Uterus (tissue), 4 donors: Measurements from ENCODE around the gene E2F8. TPM values are rescaled to one million over a fixed set of nuclear protein-coding genes. Genes with fewer than 3 reads are reported as not detected.

ENCODE experiments used
- total RNA-seq, 4 donors: library from RNA; depleted of rRNA in 3 of 4; stranded (reverse); fragments of >200 nt in 3 of 4; gene quantifications; one replicate each; pipeline versions ENCODE4 v1.1.0 to v1.2.4, GENCODE V29; 2014 to 2023
- donor health status: DM: yes; HTN: yes; CAD: no.

Gene E2F8
- total RNA-seq, 4 donors from 2014 or later, result 2.4 TPM; not detected in 3

Other genes with a start within 250 kb of the E2F8 start
- under 1 TPM in 1 of 4 donors, not detected in 3; 0.27 TPM for gene MRGPRX2, start 180.2 kb downstream of the E2F8 start, total RNA-seq
- gene ZDHHC13, start 123.8 kb downstream of the E2F8 start, total RNA-seq, result 10 to 100 TPM in 3 of 4 donors, 1 to 10 TPM in 1; 7.4 to 31.5 (median 12.7) TPM
- gene CSRP3, start 39.0 kb downstream of the E2F8 start, total RNA-seq, result not detected